ENCODE data around the gene PGD. TPM values are rescaled to one million over a fixed set of nuclear protein-coding genes. Genes with fewer than 3 reads are reported as not detected.
"Not testable (repeated sequence)": the region's sequence is repeated elsewhere in the genome, so short reads cannot be mapped to it uniquely, and the experiment has no call there.

PGD gene
- total RNA-seq, 1 donor from 2014 or later = 213 TPM

GRCh38 chr1:10424651-10425050 is 25.8 kb downstream of the PGD start:
- Histone ChIP-seq H3K4me1 (peaks cover 3% of the 10 kb centered on the region), H3K9me3 (no peaks in the 10 kb centered on the region), H3K4me3 (no peak overlapping the region), H3K36me3 (peaks cover 17% of the 10 kb centered on the region), H3K27me3 (ENCODE audit: low read depth) (no peaks in the 10 kb centered on the region), H3K27ac (no peak overlapping the region)
- DNase-seq (no peak), ATAC-seq (no peak)
- intact Hi-C loops (cut with DNase I) = loop anchor here (10.0 kb wide), 1 partner anchor 50 kb away; no protein-coding TSS in a partner anchor
- no peak for TF ChIP-seq CTCF (IDR thresholded peaks at IDR 0.05)

GRCh38 chr1:10425826-10426534 is 27.1 kb downstream of the PGD start:
- not testable (repeated sequence) for H3K36me3 ChIP-seq; DNase-seq; H3K27me3 ChIP-seq (ENCODE audit: low read depth); H3K9me3 ChIP-seq; H3K27ac ChIP-seq; ATAC-seq; H3K4me3 ChIP-seq
- intact Hi-C loops (cut with DNase I) = loop anchor here (10.0 kb wide), 1 partner anchor 51 kb away; no protein-coding TSS in a partner anchor
- H3K4me1 ChIP-seq = peaks cover 11% of the 10 kb centered on the region

GRCh38 chr1:10426535-10426848 is 27.6 kb downstream of the PGD start:
- H3K4me1 ChIP-seq = peaks cover 16% of the 10 kb centered on the region
- H3K9me3 ChIP-seq; DNase-seq; H3K36me3 ChIP-seq; H3K4me3 ChIP-seq; H3K27me3 ChIP-seq (ENCODE audit: low read depth); H3K27ac ChIP-seq; ATAC-seq: not testable (repeated sequence)
- intact Hi-C loops (cut with DNase I) = loop anchor here (10.0 kb wide), 1 partner anchor 52 kb away; no protein-coding TSS in a partner anchor

GRCh38 chr1:10428984-10429383 is 30.1 kb downstream of the PGD start:
- peaks cover 17% of the 10 kb centered on the region for H3K4me1 ChIP-seq
- H3K4me3 ChIP-seq = no peak overlapping the region
- no peak overlapping the region for H3K27ac ChIP-seq
- H3K36me3 ChIP-seq = no peaks in the 10 kb centered on the region
- intact Hi-C loops (cut with DNase I) = loop anchor here (10.0 kb wide), 1 partner anchor 54 kb away; no protein-coding TSS in a partner anchor
- ATAC-seq (no peak), DNase-seq (no peak)
- TF ChIP-seq CTCF (IDR thresholded peaks at IDR 0.05) = no peak
- H3K9me3 ChIP-seq = no peaks in the 10 kb centered on the region
- no peaks in the 10 kb centered on the region for H3K27me3 ChIP-seq (ENCODE audit: low read depth)

- Histone ChIP-seq H3K27ac (peak overlapping the region; percentile 70), H3K27me3 (ENCODE audit: low read depth) (no peaks in the 10 kb centered on the region), H3K4me3 (peak overlapping the region; percentile 87), H3K4me1 (peaks cover 17% of the 10 kb centered on the region), H3K9me3 (no peaks in the 10 kb centered on the region), H3K36me3 (no peaks in the 10 kb centered on the region)
- no peak for TF ChIP-seq CTCF (IDR thresholded peaks at IDR 0.05)
- intact Hi-C loops (cut with DNase I) = loop anchor here (10.0 kb wide), 1 partner anchor 55 kb away; no protein-coding TSS in a partner anchor
- DNase-seq = no peak
- peak; percentile 2 to 5 for ATAC-seq
Measured at GRCh38 chr1:10429868-10430215, 31.0 kb downstream of the PGD start.

- Histone ChIP-seq H3K9me3 (no peaks in the 10 kb centered on the region), H3K36me3 (no peaks in the 10 kb centered on the region), H3K4me1 (peaks cover 17% of the 10 kb centered on the region), H3K27ac (peak within 1 kb of the TSS; percentile 70), H3K4me3 (peak within 1 kb of the TSS; percentile 87), H3K27me3 (ENCODE audit: low read depth) (no peaks in the 10 kb centered on the region)
- TF ChIP-seq CTCF (IDR thresholded peaks at IDR 0.05) = peak; percentile 96
- peak; percentile 93 for DNase-seq
- ATAC-seq = peak; percentile 97
- intact Hi-C loops (cut with DNase I) = no loop called here
Measured at GRCh38 chr1:10430216-10431069, 31.6 kb downstream of the PGD start, which contains the start of gene CENPS. Gene CENPS, plus strand, starts transcription at chr1:10430433. Its CDS starts 85 bp downstream, at chr1:10430518.
